Measurements from ENCODE around the gene ADAM30.

ADAM30 gene

DNA sequence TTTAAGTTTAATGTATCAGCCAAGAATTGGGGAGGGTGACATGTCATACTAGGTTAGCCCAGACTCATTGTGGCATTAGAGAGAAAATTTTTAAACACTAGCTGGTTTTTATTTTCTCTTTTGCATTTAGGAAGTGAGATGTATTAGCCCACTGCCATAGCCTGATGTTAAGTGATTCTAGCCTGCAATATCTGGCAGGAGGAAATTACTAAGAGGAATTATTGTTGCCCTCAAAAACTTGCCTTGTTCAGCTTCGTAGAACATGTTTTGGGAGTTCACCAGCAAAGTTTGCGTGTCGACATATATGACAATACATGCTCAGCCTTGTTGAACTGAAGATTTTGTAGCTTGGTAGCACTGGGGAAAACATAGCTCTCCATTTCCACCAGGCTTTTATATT lies 12.5 kb downstream of the ADAM30 start:
- H3K36me3 ChIP-seq (replicated peaks; ENCODE audit: low read depth, low read length): peaks cover 2% of the 10 kb centered on the region
- peaks cover 36% of the 10 kb centered on the region for H3K27me3 ChIP-seq (ENCODE audit: low read depth, low read length)
- H3K4me3 ChIP-seq (ENCODE audit: low read length): no peak overlapping the region
- H2AFZ ChIP-seq (ENCODE audit: low read depth, low read length): no peak overlapping the region
- H3K4me2 ChIP-seq (ENCODE audit: low read length): no peak overlapping the region
- no peak overlapping the region for H3K27ac ChIP-seq (ENCODE audit: low read length)
- no peaks in the 10 kb centered on the region for H3K4me1 ChIP-seq (ENCODE audit: low read length)
- no peaks in the 10 kb centered on the region for H3K79me2 ChIP-seq (ENCODE audit: low read length)
- H3K9ac ChIP-seq (ENCODE audit: low read length): no peak overlapping the region
- no peaks in the 10 kb centered on the region for H4K20me1 ChIP-seq (ENCODE audit: insufficient read depth, low read length)
- TF ChIP-seq EZH2phosphoT487 (IDR thresholded peaks at IDR 0.05; ENCODE audit: low read depth): no peak
- TF ChIP-seq, protein P1, sequence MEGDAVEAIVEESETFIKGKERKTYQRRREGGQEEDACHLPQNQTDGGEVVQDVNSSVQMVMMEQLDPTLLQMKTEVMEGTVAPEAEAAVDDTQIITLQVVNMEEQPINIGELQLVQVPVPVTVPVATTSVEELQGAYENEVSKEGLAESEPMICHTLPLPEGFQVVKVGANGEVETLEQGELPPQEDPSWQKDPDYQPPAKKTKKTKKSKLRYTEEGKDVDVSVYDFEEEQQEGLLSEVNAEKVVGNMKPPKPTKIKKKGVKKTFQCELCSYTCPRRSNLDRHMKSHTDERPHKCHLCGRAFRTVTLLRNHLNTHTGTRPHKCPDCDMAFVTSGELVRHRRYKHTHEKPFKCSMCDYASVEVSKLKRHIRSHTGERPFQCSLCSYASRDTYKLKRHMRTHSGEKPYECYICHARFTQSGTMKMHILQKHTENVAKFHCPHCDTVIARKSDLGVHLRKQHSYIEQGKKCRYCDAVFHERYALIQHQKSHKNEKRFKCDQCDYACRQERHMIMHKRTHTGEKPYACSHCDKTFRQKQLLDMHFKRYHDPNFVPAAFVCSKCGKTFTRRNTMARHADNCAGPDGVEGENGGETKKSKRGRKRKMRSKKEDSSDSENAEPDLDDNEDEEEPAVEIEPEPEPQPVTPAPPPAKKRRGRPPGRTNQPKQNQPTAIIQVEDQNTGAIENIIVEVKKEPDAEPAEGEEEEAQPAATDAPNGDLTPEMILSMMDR (IDR thresholded peaks at IDR 0.05; ENCODE audit: low read depth, low read length): no peak
- peaks cover 11% of the 10 kb centered on the region for H3K9me3 ChIP-seq (ENCODE audit: insufficient read depth, low read length)

DNA sequence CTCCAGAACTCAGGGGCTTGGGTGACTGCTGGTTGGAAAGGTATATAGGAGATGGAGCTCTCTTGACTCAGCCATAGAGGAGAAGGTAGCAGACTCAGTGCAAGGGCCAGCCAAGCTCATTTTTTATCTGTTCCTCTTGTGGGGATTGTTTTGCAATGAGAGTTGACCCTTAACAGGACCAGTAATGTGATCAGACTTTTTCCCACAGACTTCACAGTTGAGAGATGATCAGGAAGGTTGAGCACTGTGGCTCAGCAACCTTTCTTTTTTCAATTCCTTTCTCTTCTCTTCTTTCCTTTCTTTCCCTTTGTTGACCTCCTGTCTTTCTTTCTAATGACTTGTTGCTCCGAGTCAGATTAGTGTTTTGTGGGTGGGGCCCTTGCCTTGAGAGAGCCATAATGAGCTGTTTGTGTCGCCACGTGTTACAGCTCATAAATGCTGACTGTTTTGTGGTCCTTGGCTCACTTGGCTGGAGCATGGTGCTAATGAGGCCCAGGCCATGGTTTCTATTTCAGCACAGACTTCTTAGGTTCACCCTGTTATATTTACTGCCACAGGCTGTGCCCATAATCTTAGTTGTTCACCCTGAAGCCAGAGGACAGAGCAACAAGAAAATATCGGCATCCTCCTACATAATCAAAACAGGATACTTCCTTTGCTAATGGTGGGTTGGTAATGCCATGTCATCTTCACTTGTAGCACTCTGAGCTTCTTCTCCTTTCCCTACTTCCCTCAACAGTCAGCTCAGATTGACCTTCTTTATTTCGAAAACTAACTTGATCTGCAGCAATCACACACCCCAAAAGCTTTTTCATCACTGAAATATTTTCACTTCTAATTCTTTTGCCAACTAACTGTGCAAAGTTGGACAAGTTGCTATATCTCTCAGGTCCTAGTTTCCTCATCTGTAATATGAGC lies 13.9 kb downstream of the ADAM30 start:
- Histone ChIP-seq H3K4me1 (ENCODE audit: low read length) (no peaks in the 10 kb centered on the region), H3K4me3 (ENCODE audit: low read length) (no peak overlapping the region), H3K9me3 (ENCODE audit: insufficient read depth, low read length) (no peaks in the 10 kb centered on the region), H3K4me2 (ENCODE audit: low read length) (no peak overlapping the region), H3K27ac (ENCODE audit: low read length) (no peak overlapping the region), H3K9ac (ENCODE audit: low read length) (no peak overlapping the region), H3K79me2 (ENCODE audit: low read length) (no peaks in the 10 kb centered on the region), H3K36me3 (replicated peaks; ENCODE audit: low read depth, low read length) (no peaks in the 10 kb centered on the region), H4K20me1 (ENCODE audit: insufficient read depth, low read length) (no peaks in the 10 kb centered on the region), H3K27me3 (ENCODE audit: low read depth, low read length) (peaks cover 44% of the 10 kb centered on the region), H2AFZ (ENCODE audit: low read depth, low read length) (no peak overlapping the region)
- TF ChIP-seq, protein P1 (IDR thresholded peaks at IDR 0.05; ENCODE audit: low read depth, low read length): no peak
- TF ChIP-seq EZH2phosphoT487 (IDR thresholded peaks at IDR 0.05; ENCODE audit: low read depth): no peak

DNA sequence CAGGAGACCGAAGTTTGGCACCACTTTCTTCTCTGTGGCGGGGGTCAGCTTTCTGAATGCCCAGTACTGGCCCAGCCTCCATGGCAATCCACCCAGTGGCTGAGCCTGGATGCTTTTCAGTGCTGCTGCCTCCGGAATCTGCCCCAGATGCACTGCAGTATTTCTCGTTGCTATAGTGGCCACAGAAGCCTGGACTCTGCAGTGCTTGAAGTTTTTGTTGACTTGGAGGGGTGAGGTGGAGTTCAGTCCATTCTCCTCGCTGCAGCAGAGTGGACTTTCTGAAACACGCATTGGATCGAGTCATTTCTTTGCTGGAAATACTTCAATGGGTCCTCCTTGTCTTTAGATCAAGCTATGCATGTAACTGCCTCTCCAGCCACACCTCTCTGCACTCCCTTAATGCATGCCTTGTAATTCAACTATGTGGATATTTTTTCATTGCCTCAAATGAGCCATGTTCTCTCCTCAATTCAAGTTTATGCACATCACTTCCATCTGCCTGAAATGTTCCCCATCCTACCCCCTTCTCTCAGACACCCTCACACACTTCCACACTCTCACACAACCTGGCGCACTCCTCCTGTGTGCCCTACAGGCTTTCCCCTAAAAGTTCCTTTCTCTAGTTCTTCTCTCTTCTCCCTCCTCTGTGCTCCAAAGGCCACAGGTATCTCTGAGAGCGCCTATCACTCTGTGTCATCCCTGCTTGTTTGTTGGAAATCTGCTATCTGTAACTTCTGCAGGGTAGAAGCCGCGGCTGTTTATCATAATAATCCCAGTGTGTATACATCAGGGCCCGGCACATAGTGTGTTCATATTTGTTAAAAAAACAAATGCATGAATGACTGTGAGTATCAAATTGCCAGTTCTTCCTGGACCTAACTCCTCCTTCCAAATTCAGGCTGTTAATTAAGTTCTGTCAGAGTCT lies 16.5 kb downstream of the ADAM30 start:
- Histone ChIP-seq H3K4me3 (ENCODE audit: low read length) (no peak overlapping the region), H3K27ac (ENCODE audit: low read length) (no peak overlapping the region), H3K27me3 (ENCODE audit: low read depth, low read length) (peaks cover 50% of the 10 kb centered on the region), H3K4me2 (ENCODE audit: low read length) (no peak overlapping the region), H3K9ac (ENCODE audit: low read length) (no peak overlapping the region), H3K9me3 (ENCODE audit: insufficient read depth, low read length) (no peaks in the 10 kb centered on the region), H4K20me1 (ENCODE audit: insufficient read depth, low read length) (no peaks in the 10 kb centered on the region), H2AFZ (ENCODE audit: low read depth, low read length) (no peak overlapping the region), H3K36me3 (replicated peaks; ENCODE audit: low read depth, low read length) (no peaks in the 10 kb centered on the region), H3K79me2 (ENCODE audit: low read length) (no peaks in the 10 kb centered on the region), H3K4me1 (ENCODE audit: low read length) (no peaks in the 10 kb centered on the region)
- TF ChIP-seq EZH2phosphoT487 (IDR thresholded peaks at IDR 0.05; ENCODE audit: low read depth): no peak

DNA sequence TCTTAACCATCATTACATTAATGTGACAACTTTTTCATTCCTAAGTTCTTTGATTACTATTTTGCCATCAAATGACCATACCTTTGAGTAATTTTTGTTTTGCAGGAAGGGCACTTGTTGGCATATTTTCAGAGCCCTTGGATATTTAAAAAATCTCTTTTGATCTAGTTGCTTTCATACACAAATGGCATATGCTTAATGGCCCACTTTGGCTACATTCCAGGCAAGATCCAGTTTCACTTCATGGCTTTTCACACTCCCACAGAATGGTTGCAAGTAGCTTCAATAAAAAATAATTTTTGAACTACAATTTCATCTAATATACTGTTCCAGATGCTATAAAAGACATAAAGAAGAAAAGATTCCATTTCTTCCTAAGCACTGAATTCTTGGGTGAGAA lies 18.1 kb downstream of the ADAM30 start:
- no peak overlapping the region for H2AFZ ChIP-seq (ENCODE audit: low read depth, low read length)
- TF ChIP-seq, protein P1 (IDR thresholded peaks at IDR 0.05; ENCODE audit: low read depth, low read length): no peak
- TF ChIP-seq EZH2phosphoT487 (IDR thresholded peaks at IDR 0.05; ENCODE audit: low read depth): no peak
- H3K79me2 ChIP-seq (ENCODE audit: low read length): no peaks in the 10 kb centered on the region
- no peaks in the 10 kb centered on the region for H3K4me1 ChIP-seq (ENCODE audit: low read length)
- H3K36me3 ChIP-seq (replicated peaks; ENCODE audit: low read depth, low read length): no peaks in the 10 kb centered on the region
- H3K9ac ChIP-seq (ENCODE audit: low read length): no peak overlapping the region
- H3K4me3 ChIP-seq (ENCODE audit: low read length): no peak overlapping the region
- H3K27ac ChIP-seq (ENCODE audit: low read length): no peak overlapping the region
- no peaks in the 10 kb centered on the region for H4K20me1 ChIP-seq (ENCODE audit: insufficient read depth, low read length)
- no peak overlapping the region for H3K4me2 ChIP-seq (ENCODE audit: low read length)
- peaks cover 51% of the 10 kb centered on the region for H3K27me3 ChIP-seq (ENCODE audit: low read depth, low read length)
- H3K9me3 ChIP-seq (ENCODE audit: insufficient read depth, low read length): no peaks in the 10 kb centered on the region
